ENCODE results near the gene C9.

The C9 gene

GRCh38 chr5:39270225-39270848 is 94.0 kb downstream of the C9 start:
- Histone ChIP-seq H3K79me2 (ENCODE audit: insufficient read depth, low read depth) (no peaks in the 10 kb centered on the region), H3K27ac (no peak overlapping the region), H3K4me3 (IDR thresholded peaks at IDR 0.05; ENCODE audit: insufficient read depth, low read depth, low read length) (no peak overlapping the region), H4K20me1 (ENCODE audit: insufficient read depth) (no peaks in the 10 kb centered on the region), H3K4me1 (ENCODE audit: low read depth, poor library complexity, severe bottlenecking) (peaks cover 20% of the 10 kb centered on the region), H3K27me3 (ENCODE audit: insufficient read depth, low read depth) (no peaks in the 10 kb centered on the region), H3K36me3 (ENCODE audit: insufficient read depth) (no peaks in the 10 kb centered on the region), H2AFZ (ENCODE audit: low read depth) (no peak overlapping the region), H3K4me2 (no peak overlapping the region), H3K9ac (no peak overlapping the region)
- TF ChIP-seq, protein P1, sequence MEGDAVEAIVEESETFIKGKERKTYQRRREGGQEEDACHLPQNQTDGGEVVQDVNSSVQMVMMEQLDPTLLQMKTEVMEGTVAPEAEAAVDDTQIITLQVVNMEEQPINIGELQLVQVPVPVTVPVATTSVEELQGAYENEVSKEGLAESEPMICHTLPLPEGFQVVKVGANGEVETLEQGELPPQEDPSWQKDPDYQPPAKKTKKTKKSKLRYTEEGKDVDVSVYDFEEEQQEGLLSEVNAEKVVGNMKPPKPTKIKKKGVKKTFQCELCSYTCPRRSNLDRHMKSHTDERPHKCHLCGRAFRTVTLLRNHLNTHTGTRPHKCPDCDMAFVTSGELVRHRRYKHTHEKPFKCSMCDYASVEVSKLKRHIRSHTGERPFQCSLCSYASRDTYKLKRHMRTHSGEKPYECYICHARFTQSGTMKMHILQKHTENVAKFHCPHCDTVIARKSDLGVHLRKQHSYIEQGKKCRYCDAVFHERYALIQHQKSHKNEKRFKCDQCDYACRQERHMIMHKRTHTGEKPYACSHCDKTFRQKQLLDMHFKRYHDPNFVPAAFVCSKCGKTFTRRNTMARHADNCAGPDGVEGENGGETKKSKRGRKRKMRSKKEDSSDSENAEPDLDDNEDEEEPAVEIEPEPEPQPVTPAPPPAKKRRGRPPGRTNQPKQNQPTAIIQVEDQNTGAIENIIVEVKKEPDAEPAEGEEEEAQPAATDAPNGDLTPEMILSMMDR (conservative IDR thresholded peaks at IDR 0.05; ENCODE audit: low read depth, low read length), result no peak

DNA sequence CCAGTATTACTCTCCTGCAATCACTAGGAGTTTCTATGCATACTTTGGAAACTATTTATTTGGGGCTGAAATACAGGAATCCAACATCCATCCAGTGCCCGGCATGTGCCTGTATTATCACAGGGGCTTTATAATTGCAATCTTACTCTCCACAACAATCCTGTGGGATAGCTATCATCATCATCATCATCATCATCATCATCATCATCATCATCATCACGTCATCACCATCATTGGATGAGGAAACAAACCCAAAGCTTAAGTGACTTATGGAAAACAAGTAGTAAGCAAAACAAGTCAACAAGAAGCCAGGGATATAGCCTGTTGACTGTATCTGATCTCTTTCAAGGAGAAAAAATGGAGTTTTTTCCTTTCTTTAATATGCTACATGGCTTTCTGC is 97.1 kb downstream of the C9 start:
- Histone ChIP-seq H3K79me2 (ENCODE audit: insufficient read depth, low read depth) (no peaks in the 10 kb centered on the region), H2AFZ (ENCODE audit: low read depth) (no peak overlapping the region), H3K4me3 (IDR thresholded peaks at IDR 0.05; ENCODE audit: insufficient read depth, low read depth, low read length) (no peak overlapping the region), H3K36me3 (ENCODE audit: insufficient read depth) (no peaks in the 10 kb centered on the region), H3K9ac (no peak overlapping the region), H3K4me2 (no peak overlapping the region), H3K27ac (no peak overlapping the region), H3K27me3 (ENCODE audit: insufficient read depth, low read depth) (0 out of 2 replicates have a peak, but pooled peaks cover 6% of the 10 kb centered on the region), H4K20me1 (ENCODE audit: insufficient read depth) (no peaks in the 10 kb centered on the region), H3K4me1 (ENCODE audit: low read depth, poor library complexity, severe bottlenecking) (peaks cover 35% of the 10 kb centered on the region)
- TF ChIP-seq, protein P1 (conservative IDR thresholded peaks at IDR 0.05; ENCODE audit: low read depth, low read length), result no peak

DNA sequence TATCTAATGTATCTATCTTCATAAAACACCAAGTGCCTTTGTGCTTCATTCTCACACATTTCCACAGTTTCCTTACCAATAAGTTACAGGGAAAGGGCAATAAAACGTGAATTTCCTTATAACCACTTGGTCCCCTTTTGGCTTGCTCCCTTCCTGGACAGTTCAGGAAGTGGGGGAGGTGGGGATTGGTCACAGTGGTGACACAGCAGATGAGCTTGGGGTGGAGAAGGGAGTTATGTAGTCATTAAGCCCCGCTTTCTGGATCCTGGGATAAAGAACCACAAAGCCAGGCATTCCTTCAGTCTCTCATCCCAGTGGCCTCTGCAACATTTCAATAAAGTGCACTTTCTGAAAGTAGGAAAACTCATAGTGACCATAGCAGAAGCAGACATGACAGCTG is 97.9 kb downstream of the C9 start:
- Histone ChIP-seq H2AFZ (ENCODE audit: low read depth) (no peak overlapping the region), H3K27ac (no peak overlapping the region)

GRCh38 chr5:39264528-39264927 is 99.8 kb downstream of the C9 start:
- Histone ChIP-seq H3K4me3 (IDR thresholded peaks at IDR 0.05; ENCODE audit: insufficient read depth, low read depth, low read length) (no peak overlapping the region), H3K27me3 (ENCODE audit: insufficient read depth, low read depth) (0 out of 2 replicates have a peak, but pooled peaks cover 6% of the 10 kb centered on the region), H3K4me1 (ENCODE audit: low read depth, poor library complexity, severe bottlenecking) (peaks cover 35% of the 10 kb centered on the region), H4K20me1 (ENCODE audit: insufficient read depth) (no peaks in the 10 kb centered on the region), H3K4me2 (peak overlapping the region; percentile 51; the same call in 1 of the 2 replicates), H3K79me2 (ENCODE audit: insufficient read depth, low read depth) (no peaks in the 10 kb centered on the region), H3K9ac (no peak overlapping the region), H2AFZ (ENCODE audit: low read depth) (no peak overlapping the region), H3K36me3 (ENCODE audit: insufficient read depth) (no peaks in the 10 kb centered on the region), H3K27ac (no peak overlapping the region; the same call in 1 of the 2 replicates)
- TF ChIP-seq, protein P1 (conservative IDR thresholded peaks at IDR 0.05; ENCODE audit: low read depth, low read length), result no peak

More for the DNA sequence above, 97.9 kb downstream of the C9 start:
- TF ChIP-seq, protein P1 (conservative IDR thresholded peaks at IDR 0.05; ENCODE audit: low read depth, low read length), result no peak
- 0 out of 2 replicates have a peak, but pooled peaks cover 6% of the 10 kb centered on the region for H3K27me3 ChIP-seq (ENCODE audit: insufficient read depth, low read depth)
- no peaks in the 10 kb centered on the region for H3K36me3 ChIP-seq (ENCODE audit: insufficient read depth)
- no peak overlapping the region for H3K4me2 ChIP-seq
- H3K4me3 ChIP-seq (IDR thresholded peaks at IDR 0.05; ENCODE audit: insufficient read depth, low read depth, low read length), result no peak overlapping the region
- H4K20me1 ChIP-seq (ENCODE audit: insufficient read depth), result no peaks in the 10 kb centered on the region
- H3K79me2 ChIP-seq (ENCODE audit: insufficient read depth, low read depth), result no peaks in the 10 kb centered on the region
- H3K4me1 ChIP-seq (ENCODE audit: low read depth, poor library complexity, severe bottlenecking), result peaks cover 35% of the 10 kb centered on the region
- H3K9ac ChIP-seq, result no peak overlapping the region
